HEK293T (cell line): ENCODE results near the gene BRAF.
"Not testable (repeated sequence)": the region's sequence is repeated elsewhere in the genome, so short reads cannot be mapped to it uniquely, and the experiment has no call there.

Source experiments
- CTCF ChIA-PET: fragments of 350-600 bp; formaldehyde crosslinking; extraction: SDS; loops from one replicate; lab custom pipeline; 2021; ENCODE audit warnings: antibody characterized with exemption, inconsistent platforms; lab: Yijun Ruan, JAX
- POLR2A ChIA-PET: fragments of 350-600 bp; formaldehyde crosslinking; extraction: SDS; loops from one replicate; lab custom pipeline; 2020; ENCODE audit warnings: antibody characterized with exemption, inconsistent platforms; lab: Yijun Ruan, JAX
- DNase-seq: peaks from one replicate; pipeline ENCODE4 v3.0.0; 2012; ENCODE audit warnings: mixed read lengths; ENCODE audit errors: extremely low spot score
- ARNT ChIP-seq: fragments of 450-650 bp; IDR thresholded peaks from 2 replicates; pipeline ENCODE4 v1.6.1; 2017; ENCODE audit warnings: mild to moderate bottlenecking
- BHLHE40 ChIP-seq: fragments of 450-650 bp; IDR thresholded peaks from 2 replicates; pipeline ENCODE4 v1.6.1; 2016; ENCODE audit warnings: mild to moderate bottlenecking, moderate library complexity, borderline replicate concordance
- CTBP1 ChIP-seq: fragments of 450-650 bp; IDR thresholded peaks from 2 replicates; pipeline ENCODE4 v1.6.1; 2016; ENCODE audit warnings: borderline replicate concordance
- ELF4 ChIP-seq: fragments of 450-650 bp; IDR thresholded peaks from 2 replicates; pipeline ENCODE4 v1.6.1; 2017; ENCODE audit warnings: antibody characterized with exemption
- FOXA1 ChIP-seq: fragments of 450-650 bp; IDR thresholded peaks from 2 replicates; pipeline ENCODE4 v1.6.1; 2016; ENCODE audit warnings: mild to moderate bottlenecking
- FOXK2 ChIP-seq: fragments of 450-650 bp; IDR thresholded peaks from 2 replicates; pipeline ENCODE4 v1.6.1; 2016; ENCODE audit warnings: mild to moderate bottlenecking
- FOXM1 ChIP-seq: fragments of 450-650 bp; IDR thresholded peaks from 2 replicates; pipeline ENCODE4 v1.6.1; 2017; ENCODE audit warnings: mild to moderate bottlenecking, borderline replicate concordance
- HDGF ChIP-seq: fragments of 450-650 bp; IDR thresholded peaks from 2 replicates; pipeline ENCODE4 v1.6.1; 2017; ENCODE audit warnings: antibody characterized with exemption, borderline replicate concordance
- L3MBTL2 ChIP-seq: fragments of 450-650 bp; conservative IDR thresholded peaks from 2 replicates; pipeline ENCODE4 v1.6.1; 2016; ENCODE audit warnings: mild to moderate bottlenecking
- LEF1 ChIP-seq: fragments of 450-650 bp; IDR thresholded peaks from 2 replicates; pipeline ENCODE4 v1.6.1; 2017; ENCODE audit warnings: mild to moderate bottlenecking, borderline replicate concordance
- NFRKB ChIP-seq: fragments of 450-650 bp; IDR thresholded peaks from 2 replicates; pipeline ENCODE4 v1.6.1; 2016; ENCODE audit warnings: mild to moderate bottlenecking, moderate library complexity
- PKNOX1 ChIP-seq: fragments of 450-650 bp; IDR thresholded peaks from 2 replicates; pipeline ENCODE4 v1.6.1; 2016
- SP1 ChIP-seq: fragments of 450-650 bp; IDR thresholded peaks from 2 replicates; pipeline ENCODE4 v1.6.1; 2017
- SUZ12 ChIP-seq: fragments of 450-650 bp; IDR thresholded peaks from 2 replicates; pipeline ENCODE4 v1.6.1; 2016; ENCODE audit warnings: mild to moderate bottlenecking
- TARDBP ChIP-seq: fragments of 450-650 bp; IDR thresholded peaks from 2 replicates; pipeline ENCODE4 v1.6.1; 2016
- ZNF384 ChIP-seq: fragments of 450-650 bp; IDR thresholded peaks from 2 replicates; pipeline ENCODE4 v1.6.1; 2016

Gene BRAF

GRCh38 chr7:140898786-140899536 is 25.8 kb downstream of the BRAF start:
- no peak for TF ChIP-seq CTBP1
- no peak for TF ChIP-seq BHLHE40
- no peak for DNase-seq
- CTCF ChIA-PET = no interaction called here
- POLR2A ChIA-PET = no interaction called here

DNA sequence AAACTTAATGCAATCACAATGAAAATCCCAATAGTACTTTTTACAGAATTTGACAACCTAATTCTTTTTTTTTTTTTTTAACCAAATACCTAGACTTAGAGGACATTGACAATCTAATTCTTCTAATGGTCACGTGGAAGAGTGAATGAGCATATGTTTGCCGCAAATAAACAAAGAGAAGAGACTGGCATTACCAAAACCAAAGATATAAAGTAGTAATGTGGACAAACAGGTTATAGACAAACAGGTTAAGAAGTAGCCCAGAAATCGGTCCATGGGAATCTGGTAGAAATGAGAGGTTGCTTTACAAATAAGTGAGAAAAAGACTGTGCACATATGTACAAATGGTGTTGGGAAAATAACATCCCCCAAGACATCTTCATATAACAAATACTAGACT is 27.7 kb downstream of the BRAF start:
- ChIA-PET POLR2A (no interaction called here), CTCF (no interaction called here)
- DNase-seq = no peak
- TF ChIP-seq SUZ12 (no peak), SP1 (no peak), FOXM1 (no peak), HDGF (no peak), ARNT (no peak), ELF4 (no peak), NFRKB (no peak), L3MBTL2 (no peak), TARDBP (no peak), BHLHE40 (no peak), FOXA1 (no peak), CTBP1 (no peak)

DNA sequence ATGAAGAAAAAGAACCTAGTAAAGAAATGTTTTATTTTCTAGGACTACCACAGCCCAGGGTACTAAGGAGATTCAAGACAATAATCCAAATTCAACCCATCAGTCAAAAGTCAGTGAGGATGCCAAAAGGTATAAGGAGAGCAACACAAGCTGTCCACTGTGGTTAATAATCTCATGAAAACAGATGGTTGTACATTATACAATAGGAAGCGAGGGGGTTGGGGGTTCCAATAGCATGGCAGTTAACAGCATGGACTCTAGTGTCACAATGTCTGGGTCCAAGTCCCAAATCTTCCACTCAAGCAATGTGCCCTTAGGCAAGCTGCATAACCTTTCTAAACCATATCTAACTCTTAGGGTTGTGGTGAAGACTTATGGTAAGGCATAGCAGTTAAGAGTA is 35.1 kb downstream of the BRAF start:
- TF ChIP-seq SP1 = no peak
- no peak for TF ChIP-seq LEF1
- TF ChIP-seq SUZ12 = no peak
- no peak for TF ChIP-seq HDGF
- TF ChIP-seq FOXK2 = no peak
- TF ChIP-seq L3MBTL2 = no peak
- TF ChIP-seq TARDBP = no peak
- TF ChIP-seq ARNT = no peak
- TF ChIP-seq FOXM1 = no peak
- TF ChIP-seq CTBP1 = no peak
- no peak for TF ChIP-seq PKNOX1
- TF ChIP-seq BHLHE40 = no peak
- no peak for TF ChIP-seq FOXA1
- TF ChIP-seq ELF4 = no peak
- no peak for TF ChIP-seq ZNF384
- TF ChIP-seq NFRKB = no peak
- ChIA-PET CTCF (interaction anchor here (0.5 kb wide), 1 partner anchor 29 kb away, joined by 5 read pairs; no protein-coding TSS in a partner anchor), POLR2A (interaction anchor here (1.3 kb wide), 1 partner anchor 35 kb away, joined by 7 read pairs; the partner anchor contains the start of gene BRAF)
- DNase-seq = no peak

- no peak for DNase-seq
- TF ChIP-seq FOXA1 (no peak), CTBP1 (no peak), BHLHE40 (no peak), PKNOX1 (no peak), HDGF (no peak), FOXM1 (no peak), LEF1 (no peak), ZNF384 (no peak), ELF4 (no peak)
- POLR2A ChIA-PET = interaction anchor here (1.3 kb wide), 1 partner anchor 35 kb away, joined by 7 read pairs; the partner anchor contains the start of gene BRAF
- CTCF ChIA-PET = interaction anchor here (0.5 kb wide), 1 partner anchor 30 kb away, joined by 5 read pairs; no protein-coding TSS in a partner anchor
These were observed 35.6 kb downstream of the BRAF start for GRCh38 chr7:140889150-140889549.

DNA sequence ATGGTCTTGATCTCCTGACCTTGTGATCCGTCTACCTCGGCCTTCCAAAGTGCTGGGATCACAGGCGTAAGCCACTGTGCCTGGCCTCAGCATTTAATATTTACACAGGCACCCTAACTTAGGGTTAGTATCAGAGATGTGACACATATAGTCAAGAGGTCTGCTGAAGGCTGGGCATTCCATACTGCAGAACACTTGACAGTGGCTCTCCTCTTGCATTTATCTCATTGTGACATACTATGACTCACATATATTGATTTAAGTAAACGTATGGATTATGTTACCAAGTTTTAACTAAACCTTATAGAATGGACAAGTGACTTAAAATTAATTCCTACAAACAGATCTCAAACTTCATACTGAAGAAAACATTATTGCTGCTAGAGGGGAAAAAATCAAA is 36.6 kb downstream of the BRAF start:
- DNase-seq = no peak
- ChIA-PET CTCF (no interaction called here), POLR2A (no interaction called here)
- TF ChIP-seq L3MBTL2 (no peak), LEF1 (no peak), SP1 (no peak)

DNA sequence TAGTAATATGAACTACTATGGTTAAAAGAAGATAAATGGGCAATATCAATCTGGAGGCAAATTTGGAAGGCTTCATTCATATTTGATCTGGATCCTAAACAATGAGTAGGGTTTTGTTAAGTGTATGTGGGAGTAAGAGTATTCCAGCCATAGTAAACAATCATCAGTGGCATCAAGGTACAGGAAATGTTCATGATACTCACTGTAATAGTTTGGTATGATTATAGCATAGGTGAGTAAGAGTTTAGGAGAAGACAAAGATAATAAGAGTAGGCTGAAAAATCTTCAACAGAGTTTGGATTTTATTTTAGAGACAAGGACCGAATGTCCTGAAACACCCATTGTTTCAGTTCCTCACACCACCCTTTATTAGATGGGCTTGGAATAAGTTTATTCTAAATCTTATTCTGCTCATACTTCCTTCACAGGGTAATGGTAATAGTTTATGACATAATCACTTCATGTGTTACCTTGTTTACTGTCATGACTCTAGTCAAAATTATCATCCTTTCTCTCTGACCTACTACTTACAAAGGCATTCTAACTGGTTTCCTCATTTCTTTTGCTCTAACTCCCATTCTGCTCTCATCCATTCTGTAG is 38.9 kb downstream of the BRAF start:
- TF ChIP-seq FOXA1 (no peak), FOXK2 (no peak), CTBP1 (no peak), ELF4 (no peak), NFRKB (no peak), FOXM1 (no peak), BHLHE40 (no peak)
- DNase-seq = no peak
- CTCF ChIA-PET = no interaction called here
- POLR2A ChIA-PET = no interaction called here

DNA sequence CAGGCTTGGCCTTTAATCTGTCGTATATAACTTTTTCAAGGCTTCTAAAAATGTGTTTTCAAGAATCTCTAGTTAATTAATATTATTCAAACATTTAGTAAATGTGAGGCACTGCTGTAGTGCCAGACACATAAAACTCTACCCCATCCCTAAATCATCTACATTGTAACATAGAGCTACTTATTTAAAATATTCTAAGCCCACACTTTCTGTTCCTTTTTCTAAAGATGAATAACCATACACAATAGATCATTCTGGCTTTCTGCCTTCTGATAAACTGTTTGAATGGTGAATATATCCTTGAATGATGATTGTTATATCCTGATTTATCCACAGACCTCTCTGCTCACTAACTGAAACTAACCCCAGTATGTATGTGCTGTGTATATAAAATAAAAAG is 41.4 kb downstream of the BRAF start:
- POLR2A ChIA-PET = interaction anchor here (1.0 kb wide), 1 partner anchor 19 kb away, joined by 3 read pairs; no protein-coding TSS in a partner anchor
- CTCF ChIA-PET = no interaction called here
- no peak for TF ChIP-seq TARDBP
- TF ChIP-seq BHLHE40 = no peak
- TF ChIP-seq CTBP1 = no peak
- no peak for TF ChIP-seq SUZ12
- TF ChIP-seq FOXK2 = no peak
- no peak for TF ChIP-seq SP1
- TF ChIP-seq ELF4 = no peak
- no peak for TF ChIP-seq ARNT
- no peak for TF ChIP-seq L3MBTL2
- no peak for TF ChIP-seq NFRKB
- TF ChIP-seq PKNOX1 = no peak
- TF ChIP-seq HDGF = no peak
- DNase-seq = no peak

DNA sequence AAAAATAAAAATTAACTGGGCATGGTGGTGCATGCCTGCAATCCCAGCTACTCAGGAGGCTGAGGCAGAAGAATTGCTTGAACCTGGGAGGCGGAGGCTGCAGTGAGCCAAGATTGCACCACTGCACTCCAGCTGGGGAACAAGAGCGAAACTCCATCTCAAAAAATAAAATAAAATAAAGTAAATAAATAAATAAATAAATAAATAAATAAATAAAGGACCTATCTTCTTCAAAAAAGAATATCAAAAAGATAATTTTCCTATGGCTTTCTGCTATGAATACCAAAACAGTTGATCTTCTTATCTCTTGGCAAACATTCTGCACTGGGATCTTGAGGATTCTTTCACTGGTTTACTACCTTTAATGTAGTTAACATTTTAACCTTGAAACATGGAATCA is 41.9 kb downstream of the BRAF start:
- CTCF ChIA-PET, DNase-seq, POLR2A ChIA-PET: not testable (repeated sequence)
